Cardiac muscle cell (in vitro differentiated cells and primary cell): ENCODE measurements around the gene AFF1. TPM values are rescaled to one million over a fixed set of nuclear protein-coding genes. Genes with fewer than 3 reads are reported as not detected.

Experiments used
- DNase-seq, 2 donors: peaks; one replicate each; pipeline versions ENCODE4 v3.0.0 to v3.0.0-alpha.2; 2010 to 2017; ENCODE audit warnings: low read depth in 1 of 2, low spot score in 1 of 2
- H3K27ac ChIP-seq: fragments of 200-600 bp; sonication (generic); 2 replicates; pipeline ENCODE4 v1.5.1; 2016
- H3K27me3 ChIP-seq: fragments of 200-600 bp; sonication (generic); 2 replicates; pipeline ENCODE4 v1.6.0; 2016; ENCODE audit warnings: control low read depth
- H3K36me3 ChIP-seq: fragments of 200-600 bp; sonication (generic); 2 replicates; pipeline ENCODE4 v1.5.1; 2016; ENCODE audit warnings: control low read depth
- H3K4me1 ChIP-seq: fragments of 200-600 bp; sonication (generic); 2 replicates; pipeline ENCODE4 v1.8.1; 2017; ENCODE audit warnings: low read depth, mild to moderate bottlenecking, mixed run types
- H3K4me3 ChIP-seq: fragments of 200-600 bp; sonication (generic); 2 replicates; pipeline ENCODE4 v1.5.1; 2016; ENCODE audit warnings: mild to moderate bottlenecking
- H3K9me3 ChIP-seq: fragments of 200-600 bp; sonication (generic); 2 replicates; pipeline ENCODE4 v1.5.1; 2017; ENCODE audit warnings: low read depth, mild to moderate bottlenecking, control low read depth
- CTCF ChIP-seq: IDR thresholded peaks from 2 replicates; pipeline ENCODE4 v1.5.1; 2012; ENCODE audit warnings: low read depth, mild to moderate bottlenecking, low read length
- polyA plus RNA-seq: library from polyadenylated mRNA; unstranded; fragments of >200 nt; fragmentation: Nextera tagmentation; extraction: Ambion mirVana; gene quantifications from 2 replicates; pipeline ENCODE4 v1.2.1, GENCODE V29; 2016
- total RNA-seq: library from RNA; depleted of rRNA; stranded (reverse); fragments of >200 nt; gene quantifications from 2 replicates; pipeline ENCODE4 v1.2.3, GENCODE V29; 2016

Gene AFF1
- total and polyA plus RNA-seq, 2 experiments from 2014 or later = 26.3 to 45.0 TPM

DNA sequence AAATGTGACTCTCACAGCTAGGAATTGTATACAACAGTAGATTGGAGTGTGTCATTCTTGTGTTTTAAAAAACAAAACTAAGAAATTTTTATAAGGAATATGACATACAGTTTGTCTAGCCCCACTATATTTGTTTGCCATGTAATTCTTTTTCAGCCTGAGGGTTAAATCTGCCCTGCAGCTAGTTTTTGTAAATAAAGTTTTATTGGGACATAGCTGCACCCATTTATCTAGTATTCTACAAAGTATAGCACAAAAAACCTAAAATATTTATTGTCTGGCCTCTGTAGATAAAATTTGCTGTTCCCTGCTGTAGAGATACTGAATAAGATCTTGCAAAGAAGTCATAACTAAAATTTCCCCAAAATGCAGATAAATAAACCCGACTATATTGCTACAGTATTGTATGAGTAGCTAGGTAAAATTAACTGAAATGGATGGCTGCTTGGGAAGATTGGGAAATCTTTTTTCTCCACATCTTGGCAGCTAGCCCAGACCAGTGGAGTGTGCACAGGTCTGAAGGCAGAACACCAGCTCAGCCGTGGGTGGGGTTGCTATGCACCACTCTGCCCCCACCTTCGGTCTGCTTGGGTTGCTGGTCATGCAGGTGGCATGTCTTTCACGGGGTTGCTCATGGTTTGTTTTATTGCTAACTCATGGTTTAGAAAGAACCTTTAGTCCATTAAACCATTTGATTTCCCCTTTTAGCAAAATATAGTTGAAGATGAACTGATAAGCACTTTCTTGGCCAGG lies 157.8 kb downstream of the AFF1 start:
- no peak for TF ChIP-seq CTCF
- Histone ChIP-seq H3K36me3 (peaks cover 8% of the 10 kb centered on the region), H3K4me1 (peaks cover 6% of the 10 kb centered on the region), H3K27ac (peak overlapping the region; percentile 39), H3K9me3 (no peaks in the 10 kb centered on the region), H3K4me3 (no peak overlapping the region), H3K27me3 (no peaks in the 10 kb centered on the region)
- peak; percentile 47 to 88 for DNase-seq

GRCh38 chr4:87093443-87094123 lies 158.8 kb downstream of the AFF1 start:
- peak; percentile 65 to 72 for DNase-seq

DNA sequence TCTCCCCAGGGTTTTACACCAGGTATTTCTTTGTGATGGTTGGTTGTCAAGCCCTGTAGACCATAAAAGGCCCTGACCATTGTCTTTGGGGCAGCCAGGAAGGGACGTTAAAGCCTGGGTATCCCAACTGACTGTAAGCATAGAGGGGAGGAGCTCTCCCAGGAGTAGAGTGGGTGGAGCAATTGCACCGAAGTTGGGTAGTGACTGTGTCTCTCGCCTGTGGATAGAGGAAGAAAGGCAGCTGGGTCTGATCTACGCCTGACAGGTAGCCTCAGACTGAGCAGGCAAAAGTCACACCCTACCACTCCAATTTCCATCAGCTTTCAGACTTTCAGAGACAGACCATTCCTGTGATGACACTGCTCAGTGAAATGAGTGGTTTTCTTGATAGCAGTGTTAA lies 162.3 kb downstream of the AFF1 start:
- Histone ChIP-seq H3K27me3 (no peaks in the 10 kb centered on the region), H3K9me3 (no peaks in the 10 kb centered on the region), H3K4me3 (no peak overlapping the region), H3K4me1 (peaks cover 20% of the 10 kb centered on the region), H3K27ac (peak overlapping the region; percentile 64), H3K36me3 (no peaks in the 10 kb centered on the region)
- no peak for TF ChIP-seq CTCF
- DNase-seq = peak in 1 of 2 donors; percentile 38

More at GRCh38 chr4:87093443-87094123, 158.8 kb downstream of the AFF1 start:
- H3K4me1 ChIP-seq = peaks cover 9% of the 10 kb centered on the region
- no peak overlapping the region for H3K27ac ChIP-seq
- H3K9me3 ChIP-seq = no peaks in the 10 kb centered on the region
- no peak overlapping the region for H3K4me3 ChIP-seq
- H3K27me3 ChIP-seq = no peaks in the 10 kb centered on the region
- TF ChIP-seq CTCF = peak; percentile 61
- peaks cover 8% of the 10 kb centered on the region for H3K36me3 ChIP-seq

- H3K36me3 ChIP-seq = no peaks in the 10 kb centered on the region
- peak overlapping the region; percentile 57 for H3K27ac ChIP-seq
- H3K9me3 ChIP-seq = no peaks in the 10 kb centered on the region
- DNase-seq = no peak
- H3K4me1 ChIP-seq = peaks cover 23% of the 10 kb centered on the region
- H3K4me3 ChIP-seq = no peak overlapping the region
- TF ChIP-seq CTCF = no peak
- H3K27me3 ChIP-seq = no peaks in the 10 kb centered on the region
Measured at GRCh38 chr4:87100168-87100567, 165.4 kb downstream of the AFF1 start.

- no peak for TF ChIP-seq CTCF
- Histone ChIP-seq H3K4me1 (peaks cover 29% of the 10 kb centered on the region), H3K27me3 (no peaks in the 10 kb centered on the region), H3K9me3 (no peaks in the 10 kb centered on the region), H3K4me3 (no peak overlapping the region), H3K36me3 (no peaks in the 10 kb centered on the region), H3K27ac (no peak overlapping the region)
- peak in 1 of 2 donors; percentile 35 for DNase-seq
Measured at GRCh38 chr4:87101543-87102199, 166.9 kb downstream of the AFF1 start.
